Nephron (organoid): ENCODE data around the gene CBX4.

Experiments
- H3K27ac Mint-ChIP-seq, 3 experiments: 2 replicates each; pipeline ENCODE4 v1.8.0; 2020; ENCODE audit warnings: mixed read lengths in 3 of 3, mild to moderate bottlenecking in 2 of 3, moderate library complexity in 1 of 3
- H3K27me3 Mint-ChIP-seq: 2 replicates; pipeline ENCODE4 v1.8.0; 2021; ENCODE audit warnings: low read depth, mild to moderate bottlenecking, moderate library complexity, mixed read lengths
- H3K36me3 Mint-ChIP-seq: 2 replicates; pipeline ENCODE4 v1.8.0; 2020; ENCODE audit warnings: low read depth, mixed read lengths
- H3K4me1 Mint-ChIP-seq: 2 replicates; pipeline ENCODE4 v1.8.0; 2020; ENCODE audit warnings: mixed read lengths
- H3K4me3 Mint-ChIP-seq, 3 experiments: 2 replicates each; pipeline ENCODE4 v1.8.0; 2020; ENCODE audit warnings: mild to moderate bottlenecking in 3 of 3, mixed read lengths in 3 of 3, moderate library complexity in 2 of 3
- H3K9me3 Mint-ChIP-seq: 2 replicates; pipeline ENCODE4 v1.8.0; 2020; ENCODE audit warnings: mixed read lengths
- TF ChIP-seq, protein P1 (sequence below), 3 experiments: fragments of 200-600 bp; sonication (generic); IDR thresholded peaks; one replicate each; pipeline ENCODE4 v1.5.0; 2021; ENCODE audit warnings: antibody characterized with exemption in 3 of 3; ENCODE audit not compliant: unreplicated experiment in 3 of 3

The CBX4 gene

DNA sequence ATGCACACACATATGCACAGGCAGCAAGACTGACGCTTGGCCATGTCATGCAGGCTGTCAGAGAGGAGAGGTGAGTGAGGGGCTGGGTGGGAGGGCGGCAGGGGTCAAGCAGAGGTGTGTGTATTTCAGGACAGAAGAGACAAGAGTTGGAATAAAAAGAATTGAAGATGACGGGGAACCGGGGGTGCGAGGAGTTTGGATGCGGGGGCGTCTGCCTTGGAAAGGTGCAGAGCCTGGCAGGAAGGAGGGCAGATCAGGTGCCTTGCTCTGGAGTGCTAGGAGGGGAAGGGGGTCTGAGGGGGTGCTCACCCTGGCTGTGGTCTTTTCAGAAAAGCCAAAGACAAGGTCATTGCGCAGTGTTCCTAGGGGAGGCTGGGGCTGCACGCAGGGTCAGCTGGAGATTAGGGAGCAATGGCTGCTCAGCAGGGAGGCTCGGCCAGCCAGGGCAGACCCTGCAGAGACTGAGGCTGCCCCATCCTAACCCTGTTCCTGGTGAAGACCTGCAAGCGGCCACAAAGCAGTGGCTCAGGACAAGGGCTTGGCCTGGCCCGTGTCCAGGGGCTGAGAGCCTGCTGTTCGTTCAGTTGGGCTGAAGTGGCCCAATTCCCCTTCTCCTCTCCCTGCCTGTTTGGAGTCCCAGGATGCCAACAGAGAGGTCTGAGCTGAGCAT, 23.7 kb upstream of the CBX4 start:
- no peaks in the 10 kb centered on the region for H3K9me3 Mint-ChIP-seq
- H3K36me3 Mint-ChIP-seq, result no peaks in the 10 kb centered on the region
- H3K4me1 Mint-ChIP-seq, result peaks cover 11% of the 10 kb centered on the region
- peaks cover 38% of the 10 kb centered on the region for H3K27me3 Mint-ChIP-seq
- no peak overlapping the region for H3K4me3 Mint-ChIP-seq
- no peak overlapping the region for H3K27ac Mint-ChIP-seq
- TF ChIP-seq, protein P1, sequence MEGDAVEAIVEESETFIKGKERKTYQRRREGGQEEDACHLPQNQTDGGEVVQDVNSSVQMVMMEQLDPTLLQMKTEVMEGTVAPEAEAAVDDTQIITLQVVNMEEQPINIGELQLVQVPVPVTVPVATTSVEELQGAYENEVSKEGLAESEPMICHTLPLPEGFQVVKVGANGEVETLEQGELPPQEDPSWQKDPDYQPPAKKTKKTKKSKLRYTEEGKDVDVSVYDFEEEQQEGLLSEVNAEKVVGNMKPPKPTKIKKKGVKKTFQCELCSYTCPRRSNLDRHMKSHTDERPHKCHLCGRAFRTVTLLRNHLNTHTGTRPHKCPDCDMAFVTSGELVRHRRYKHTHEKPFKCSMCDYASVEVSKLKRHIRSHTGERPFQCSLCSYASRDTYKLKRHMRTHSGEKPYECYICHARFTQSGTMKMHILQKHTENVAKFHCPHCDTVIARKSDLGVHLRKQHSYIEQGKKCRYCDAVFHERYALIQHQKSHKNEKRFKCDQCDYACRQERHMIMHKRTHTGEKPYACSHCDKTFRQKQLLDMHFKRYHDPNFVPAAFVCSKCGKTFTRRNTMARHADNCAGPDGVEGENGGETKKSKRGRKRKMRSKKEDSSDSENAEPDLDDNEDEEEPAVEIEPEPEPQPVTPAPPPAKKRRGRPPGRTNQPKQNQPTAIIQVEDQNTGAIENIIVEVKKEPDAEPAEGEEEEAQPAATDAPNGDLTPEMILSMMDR (IDR thresholded peaks at IDR 0.05; ENCODE audit: unreplicated experiment in 3 of 3), result no peak

DNA sequence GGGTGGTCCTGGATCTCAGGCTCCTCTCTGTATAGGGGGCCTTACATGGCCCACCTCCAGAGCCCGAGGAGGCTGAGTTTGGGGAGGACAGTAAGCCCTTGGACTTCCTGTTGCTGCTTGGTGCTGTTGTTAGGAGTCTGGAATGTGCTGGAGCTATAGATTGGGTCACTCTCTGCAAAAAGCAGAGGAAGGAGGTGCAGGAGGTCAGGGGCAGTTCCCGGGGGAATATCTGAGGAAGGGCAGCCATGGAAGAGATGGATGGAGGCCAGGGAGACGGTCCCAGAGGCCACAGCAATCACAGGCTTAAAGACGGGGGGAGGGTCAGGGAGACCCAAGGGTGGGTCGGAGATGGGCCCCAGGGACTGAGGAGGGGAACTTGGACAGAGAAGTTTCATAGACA, 23.0 kb upstream of the CBX4 start:
- Mint-ChIP-seq H3K9me3 (no peaks in the 10 kb centered on the region), H3K4me1 (peaks cover 11% of the 10 kb centered on the region), H3K27me3 (peaks cover 37% of the 10 kb centered on the region), H3K36me3 (no peaks in the 10 kb centered on the region), H3K27ac (no peak overlapping the region), H3K4me3 (no peak overlapping the region)
- TF ChIP-seq, protein P1 (IDR thresholded peaks at IDR 0.05; ENCODE audit: unreplicated experiment in 3 of 3), result no peak

GRCh38 chr17:79861413-79862216, 22.4 kb upstream of the CBX4 start:
- H3K27ac Mint-ChIP-seq, result no peak overlapping the region
- no peaks in the 10 kb centered on the region for H3K9me3 Mint-ChIP-seq
- peaks cover 16% of the 10 kb centered on the region for H3K4me1 Mint-ChIP-seq
- no peak overlapping the region for H3K4me3 Mint-ChIP-seq
- peaks cover 35% of the 10 kb centered on the region for H3K27me3 Mint-ChIP-seq
- H3K36me3 Mint-ChIP-seq, result no peaks in the 10 kb centered on the region
- TF ChIP-seq, protein P1 (IDR thresholded peaks at IDR 0.05; ENCODE audit: unreplicated experiment in 3 of 3), result no peak

DNA sequence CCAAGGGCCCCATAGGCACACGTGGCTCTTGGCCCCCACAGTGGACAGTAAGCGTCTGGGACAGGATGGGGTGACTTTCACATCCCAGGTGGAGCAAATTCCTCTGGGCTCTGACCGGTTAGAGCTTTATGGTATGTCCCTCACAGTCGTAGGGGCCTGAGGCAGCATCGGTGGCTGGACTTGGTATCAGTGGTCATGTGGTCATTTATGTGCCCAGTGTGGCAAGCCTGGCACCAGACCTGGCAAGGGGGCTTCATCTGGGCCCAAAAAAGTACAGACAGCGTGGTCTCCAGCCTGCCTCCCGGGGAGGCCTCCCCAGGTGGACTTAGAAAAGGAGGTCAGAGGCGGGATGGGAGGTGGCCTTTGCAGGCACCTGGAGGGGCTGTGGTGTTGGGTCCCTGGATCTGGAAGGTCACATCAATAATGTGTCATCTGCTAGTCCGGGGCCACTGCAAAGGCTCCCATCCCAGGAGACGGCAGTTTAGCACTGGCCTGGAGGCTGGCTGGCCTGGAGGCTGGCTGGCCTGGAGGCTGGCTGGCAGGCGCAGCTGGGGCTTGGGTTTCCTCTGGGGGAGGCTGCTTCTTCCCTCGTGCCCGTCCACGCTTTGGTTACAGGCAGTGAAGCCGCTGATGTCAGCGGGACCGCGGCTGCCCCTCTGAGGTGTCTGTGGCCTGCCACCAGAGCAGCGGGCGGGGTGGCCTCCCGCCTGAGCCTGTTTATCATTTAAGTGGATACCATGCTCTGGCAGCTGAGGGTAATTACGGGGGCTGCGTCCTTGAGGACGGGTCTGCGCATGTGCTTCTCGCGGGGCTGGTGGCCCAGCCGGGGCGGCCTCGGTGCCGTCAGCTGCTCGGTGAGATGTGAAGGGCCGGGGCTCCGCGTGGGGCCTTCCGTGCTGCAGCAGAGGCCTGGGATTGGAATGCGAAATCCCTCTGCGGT, 20.7 kb upstream of the CBX4 start:
- Mint-ChIP-seq H3K4me3 (no peak overlapping the region), H3K4me1 (peaks cover 18% of the 10 kb centered on the region), H3K9me3 (no peaks in the 10 kb centered on the region), H3K27ac (peak overlapping the region in 1 of 3 experiments; percentile 31), H3K27me3 (peaks cover 26% of the 10 kb centered on the region), H3K36me3 (no peaks in the 10 kb centered on the region)
- TF ChIP-seq, protein P1 (IDR thresholded peaks at IDR 0.05; ENCODE audit: unreplicated experiment in 3 of 3), result no peak

- H3K27me3 Mint-ChIP-seq, result peaks cover 28% of the 10 kb centered on the region
- peaks cover 12% of the 10 kb centered on the region for H3K4me1 Mint-ChIP-seq
- no peak overlapping the region for H3K4me3 Mint-ChIP-seq
- H3K9me3 Mint-ChIP-seq, result no peaks in the 10 kb centered on the region
- no peak overlapping the region for H3K27ac Mint-ChIP-seq
- TF ChIP-seq, protein P1 (IDR thresholded peaks at IDR 0.05; ENCODE audit: unreplicated experiment in 3 of 3), result no peak
- H3K36me3 Mint-ChIP-seq, result no peaks in the 10 kb centered on the region
Observed at GRCh38 chr17:79857095-79857494, 17.9 kb upstream of the CBX4 start.
